HFFc6 (cell line): Measurements from ENCODE around the gene GGCX. TPM values are rescaled to one million over a fixed set of nuclear protein-coding genes. Genes with fewer than 3 reads are reported as not detected.
A peak's percentile ranks its signal among the peaks of the same experiment; 100 is the strongest.

Source experiments
- DNase-seq: peaks from one replicate; pipeline ENCODE4 v3.0.0-alpha.2; 2018
- H3K27ac Mint-ChIP-seq: 2 replicates; pipeline ENCODE4 v1.8.0; 2020; ENCODE audit warnings: mild to moderate bottlenecking, mixed read lengths
- H3K27me3 Mint-ChIP-seq: 2 replicates; pipeline ENCODE4 v1.8.0; 2021; ENCODE audit warnings: mild to moderate bottlenecking, moderate library complexity, mixed read lengths; ENCODE audit not compliant: insufficient read depth
- H3K36me3 Mint-ChIP-seq: 2 replicates; pipeline ENCODE4 v1.8.0; 2021; ENCODE audit warnings: low read depth, mixed read lengths
- H3K4me1 Mint-ChIP-seq: 2 replicates; pipeline ENCODE4 v1.8.0; 2020; ENCODE audit warnings: low read depth, mixed read lengths
- H3K4me3 Mint-ChIP-seq: 2 replicates; pipeline ENCODE4 v1.8.0; 2020; ENCODE audit warnings: mild to moderate bottlenecking, moderate library complexity, mixed read lengths
- H3K9me3 Mint-ChIP-seq: 2 replicates; pipeline ENCODE4 v1.8.0; 2020; ENCODE audit warnings: mild to moderate bottlenecking, mixed read lengths
- total RNA-seq, 6 experiments: library from RNA; stranded (reverse); fragmentation: NEBNext Ultra II Directional; extraction: Animal tissue kit (Norgen Biotek cat#: 25700); gene quantifications; 2 replicates in 1 of 6; 3 replicates in 5 of 6; pipeline ENCODE4 v1.2.3, GENCODE V29; 2021
- TF ChIP-seq, protein P1 (sequence below): fragments of 200-600 bp; sonication (generic); IDR thresholded peaks from 2 replicates; pipeline ENCODE4 v1.5.0; 2021; ENCODE audit warnings: antibody characterized with exemption, mild to moderate bottlenecking

Gene GGCX
- total RNA-seq, 6 experiments from 2014 or later: 55.9 to 68.9 (median 62.4) TPM

DNA sequence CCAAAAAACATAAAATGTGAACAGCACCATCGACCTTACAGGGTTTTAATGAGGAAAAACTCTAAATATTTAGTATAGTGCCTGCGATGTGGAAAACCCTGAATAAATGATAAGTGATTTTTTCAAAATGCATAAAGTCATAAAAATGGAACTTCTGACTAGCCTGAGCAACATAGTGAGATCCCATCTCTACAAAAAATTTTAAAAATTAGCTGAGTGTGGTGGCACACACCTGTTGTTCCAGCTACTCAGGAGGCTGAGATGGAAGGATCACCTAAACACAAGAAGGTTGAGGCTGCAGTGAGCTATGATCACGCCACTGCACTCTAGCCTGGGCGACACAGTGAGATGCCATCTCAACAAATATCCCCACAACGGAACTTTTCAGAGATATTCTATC is 4.2 kb downstream of the GGCX start:
- TF ChIP-seq, protein P1, sequence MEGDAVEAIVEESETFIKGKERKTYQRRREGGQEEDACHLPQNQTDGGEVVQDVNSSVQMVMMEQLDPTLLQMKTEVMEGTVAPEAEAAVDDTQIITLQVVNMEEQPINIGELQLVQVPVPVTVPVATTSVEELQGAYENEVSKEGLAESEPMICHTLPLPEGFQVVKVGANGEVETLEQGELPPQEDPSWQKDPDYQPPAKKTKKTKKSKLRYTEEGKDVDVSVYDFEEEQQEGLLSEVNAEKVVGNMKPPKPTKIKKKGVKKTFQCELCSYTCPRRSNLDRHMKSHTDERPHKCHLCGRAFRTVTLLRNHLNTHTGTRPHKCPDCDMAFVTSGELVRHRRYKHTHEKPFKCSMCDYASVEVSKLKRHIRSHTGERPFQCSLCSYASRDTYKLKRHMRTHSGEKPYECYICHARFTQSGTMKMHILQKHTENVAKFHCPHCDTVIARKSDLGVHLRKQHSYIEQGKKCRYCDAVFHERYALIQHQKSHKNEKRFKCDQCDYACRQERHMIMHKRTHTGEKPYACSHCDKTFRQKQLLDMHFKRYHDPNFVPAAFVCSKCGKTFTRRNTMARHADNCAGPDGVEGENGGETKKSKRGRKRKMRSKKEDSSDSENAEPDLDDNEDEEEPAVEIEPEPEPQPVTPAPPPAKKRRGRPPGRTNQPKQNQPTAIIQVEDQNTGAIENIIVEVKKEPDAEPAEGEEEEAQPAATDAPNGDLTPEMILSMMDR: no peak
- Mint-ChIP-seq H3K9me3 (no peaks in the 10 kb centered on the region), H3K36me3 (peaks cover 5% of the 10 kb centered on the region), H3K27ac (no peak overlapping the region), H3K4me1 (peaks cover 29% of the 10 kb centered on the region), H3K27me3 (peaks cover 2% of the 10 kb centered on the region; the same call in 1 of the 2 replicates), H3K4me3 (no peak overlapping the region)
- DNase-seq: no peak

DNA sequence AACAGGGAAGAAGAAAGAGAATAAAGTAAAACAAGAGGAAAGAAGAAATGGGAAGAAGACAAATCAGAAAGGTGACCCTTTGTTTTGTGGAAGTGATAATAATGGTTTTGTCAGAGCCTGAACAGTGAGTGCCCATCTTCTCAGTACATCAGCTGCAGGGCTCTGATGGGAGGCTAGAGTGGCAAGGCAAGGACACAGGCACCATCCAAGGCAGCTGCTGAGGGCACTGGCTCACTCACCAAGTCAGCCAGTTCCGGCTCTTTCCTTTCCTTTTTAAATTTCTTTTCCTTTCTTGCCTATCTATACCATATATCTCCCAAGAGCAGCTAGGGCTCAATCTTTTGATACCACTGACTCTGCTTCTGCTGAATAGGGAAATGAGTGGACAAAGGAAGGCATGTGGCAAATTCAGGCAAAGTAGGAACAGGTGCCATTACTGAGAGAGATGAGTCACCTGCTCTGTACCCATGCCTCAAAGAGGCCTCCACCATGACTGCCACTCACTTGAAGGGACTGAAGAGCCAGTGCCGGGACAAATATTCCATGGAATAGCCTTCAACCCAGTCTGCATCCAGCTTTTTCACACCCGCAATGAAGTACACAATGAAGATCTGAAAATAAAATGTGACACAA is 6.2 kb downstream of the GGCX start:
- peaks cover 16% of the 10 kb centered on the region for H3K36me3 Mint-ChIP-seq
- H3K4me1 Mint-ChIP-seq: peaks cover 33% of the 10 kb centered on the region
- H3K27ac Mint-ChIP-seq: no peak overlapping the region
- H3K27me3 Mint-ChIP-seq: no peaks in the 10 kb centered on the region
- no peak overlapping the region for H3K4me3 Mint-ChIP-seq
- TF ChIP-seq, protein P1: no peak
- H3K9me3 Mint-ChIP-seq: no peaks in the 10 kb centered on the region
- no peak for DNase-seq

DNA sequence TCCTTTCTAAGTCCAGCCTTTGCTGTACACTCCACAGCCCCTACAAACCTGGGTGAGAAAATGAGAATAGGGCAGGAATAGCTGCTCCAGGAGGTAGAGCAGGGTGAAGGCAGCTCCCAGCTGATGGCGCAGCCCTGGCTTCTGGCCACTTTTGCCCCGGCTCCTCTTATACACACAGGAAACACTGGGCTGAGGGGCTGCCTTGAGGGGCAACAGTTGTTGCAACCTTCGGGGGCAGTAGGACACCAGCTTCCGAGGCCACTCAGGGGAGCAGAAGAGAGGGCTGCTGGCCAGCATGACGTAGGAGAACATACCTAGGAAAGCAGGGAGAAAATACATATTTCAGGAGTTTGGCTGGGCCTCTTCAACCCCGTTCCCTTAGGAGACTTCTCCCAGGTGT is 8.1 kb downstream of the GGCX start:
- Mint-ChIP-seq H3K27ac (no peak overlapping the region), H3K4me3 (no peak overlapping the region), H3K36me3 (peaks cover 16% of the 10 kb centered on the region), H3K27me3 (no peaks in the 10 kb centered on the region), H3K4me1 (peaks cover 42% of the 10 kb centered on the region), H3K9me3 (no peaks in the 10 kb centered on the region)
- TF ChIP-seq, protein P1: no peak
- no peak for DNase-seq

DNA sequence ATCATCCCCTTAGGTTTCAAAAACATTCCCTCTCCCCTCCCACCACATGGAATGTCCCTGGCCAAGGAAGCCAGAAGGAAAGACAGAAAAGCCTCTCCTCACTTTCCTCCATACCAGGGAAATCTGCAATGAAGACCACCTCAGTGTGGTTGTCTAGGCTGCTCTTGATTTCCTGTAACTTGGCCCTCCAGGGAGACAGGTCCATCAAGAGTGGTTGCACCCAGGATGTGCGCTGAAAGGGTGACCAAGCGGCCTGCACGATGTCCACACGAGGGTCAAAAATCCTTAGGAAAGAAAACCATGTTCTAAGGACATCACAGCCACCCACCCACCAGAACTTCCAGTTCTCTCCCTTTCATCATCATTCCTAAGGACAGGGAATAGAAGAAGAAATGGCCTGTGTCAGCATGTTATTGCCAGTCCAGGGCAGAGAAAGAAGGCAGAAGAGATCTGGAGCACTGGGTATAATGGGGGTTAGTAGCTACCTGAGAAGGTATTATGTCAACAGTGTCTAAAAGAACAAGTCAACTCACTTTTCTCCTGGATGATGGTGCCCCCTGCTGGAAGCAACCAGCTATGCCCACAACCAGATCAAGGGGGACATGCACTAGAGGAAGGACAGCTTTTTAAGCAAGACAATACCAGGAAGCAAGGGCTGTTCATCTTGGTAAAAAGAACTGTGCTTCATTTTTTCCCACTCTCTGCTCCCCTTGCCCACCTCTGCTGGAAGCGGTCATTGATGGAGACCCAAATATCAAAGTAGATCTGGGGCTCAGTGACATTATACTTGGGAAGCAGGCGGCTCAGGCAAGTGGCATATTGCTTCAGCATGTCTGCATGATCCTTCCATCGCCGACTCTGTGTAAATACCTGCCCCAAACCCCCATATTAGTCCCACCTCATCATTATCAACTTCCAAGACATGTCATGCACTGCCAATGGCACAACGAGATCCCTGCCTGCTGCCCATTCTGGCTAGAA is 9.3 kb downstream of the GGCX start:
- H3K36me3 Mint-ChIP-seq: peaks cover 20% of the 10 kb centered on the region
- DNase-seq: peak; percentile 58
- TF ChIP-seq, protein P1: peak; percentile 97
- H3K4me3 Mint-ChIP-seq: no peak overlapping the region
- peak overlapping the region; percentile 19; the same call in 1 of the 2 replicates for H3K27ac Mint-ChIP-seq
- peaks cover under 1% of the 10 kb centered on the region; the same call in 1 of the 2 replicates for H3K27me3 Mint-ChIP-seq
- no peaks in the 10 kb centered on the region for H3K9me3 Mint-ChIP-seq
- H3K4me1 Mint-ChIP-seq: peaks cover 48% of the 10 kb centered on the region

DNA sequence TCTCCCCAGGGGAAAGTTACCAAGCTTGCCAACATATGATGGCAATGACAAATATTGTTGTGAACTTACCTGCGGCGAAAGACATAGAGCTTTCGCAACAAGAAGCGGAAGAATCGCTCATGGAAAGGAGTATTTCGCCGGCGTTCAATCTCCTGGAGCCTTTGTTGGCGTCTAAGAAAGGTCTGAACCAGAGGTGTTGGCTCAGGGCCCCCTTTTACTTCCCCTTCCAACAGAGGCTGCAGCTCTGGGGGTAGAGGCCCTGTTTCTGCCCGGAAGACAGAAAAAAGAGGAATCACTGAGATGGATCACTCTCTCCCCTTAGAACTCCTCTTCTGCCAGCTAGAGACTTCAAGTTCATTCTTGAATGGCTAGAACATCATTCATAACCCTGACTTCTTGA is 10.8 kb downstream of the GGCX start:
- no peak for DNase-seq
- no peak overlapping the region; the same call in 1 of the 2 replicates for H3K4me3 Mint-ChIP-seq
- H3K27ac Mint-ChIP-seq: peak overlapping the region; percentile 29
- peaks cover 3% of the 10 kb centered on the region; the same call in 1 of the 2 replicates for H3K27me3 Mint-ChIP-seq
- peaks cover 25% of the 10 kb centered on the region for H3K36me3 Mint-ChIP-seq
- TF ChIP-seq, protein P1: no peak
- no peaks in the 10 kb centered on the region for H3K9me3 Mint-ChIP-seq
- H3K4me1 Mint-ChIP-seq: peaks cover 54% of the 10 kb centered on the region
